GM15510 (cell line): ENCODE measurements around the gene SLC8A1.

ENCODE experiments used
- POLR2A ChIP-seq: IDR thresholded peaks from 3 replicates; pipeline ENCODE4 v1.6.1; 2011; ENCODE audit warnings: borderline replicate concordance; ENCODE audit not compliant: insufficient read length; ENCODE audit errors: extremely low read depth

SLC8A1 gene

DNA sequence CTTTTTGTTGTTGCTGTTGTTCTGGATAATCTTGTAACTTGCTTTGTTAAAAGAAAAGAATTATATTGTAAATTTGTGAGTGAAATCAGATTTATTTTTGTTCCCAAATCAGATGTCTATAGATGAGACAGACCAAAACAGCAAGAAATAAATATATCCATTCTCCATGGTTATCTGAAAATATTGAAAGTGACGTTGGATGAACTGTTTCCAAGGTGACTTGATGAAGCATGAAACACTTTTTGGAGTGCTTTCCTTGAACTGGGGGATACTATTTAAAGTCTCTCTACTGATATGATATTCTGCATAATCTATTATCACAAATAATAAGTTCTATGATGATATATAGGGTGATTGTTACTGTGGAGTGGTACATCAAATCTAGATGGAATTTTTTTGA, 357.4 kb downstream of the SLC8A1 start:
- TF ChIP-seq POLR2A = no peak

DNA sequence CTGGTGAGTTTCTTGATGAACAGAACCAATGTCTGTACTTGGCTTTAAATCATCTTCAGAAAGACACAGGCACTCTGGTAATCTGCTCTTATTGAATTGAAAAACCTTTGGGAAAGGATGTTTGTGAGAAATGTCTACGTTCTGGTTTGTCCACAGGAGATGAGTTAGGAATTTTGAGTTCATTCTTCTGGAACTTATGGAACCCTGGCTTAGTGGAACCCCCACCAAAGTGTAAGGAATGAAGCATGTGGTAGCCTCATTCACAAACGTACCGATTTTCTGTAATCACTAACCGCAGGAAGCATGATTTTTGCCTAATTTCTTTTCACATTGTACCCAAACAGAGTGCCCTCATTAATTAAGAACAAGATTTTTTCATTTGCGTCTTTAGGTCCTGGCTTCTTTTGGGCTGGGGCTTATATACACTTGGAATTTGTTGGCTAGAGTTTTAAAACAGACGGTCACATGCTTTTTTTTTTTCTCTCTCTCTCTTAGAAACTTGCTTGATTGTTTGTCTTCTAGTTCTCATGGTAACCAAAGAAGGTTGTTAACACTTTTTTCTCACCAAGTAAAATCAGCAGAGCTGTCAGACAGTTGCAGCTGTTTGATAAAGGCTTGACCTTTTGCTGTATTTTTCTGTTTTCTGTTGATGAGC, 358.7 kb downstream of the SLC8A1 start:
- no peak for TF ChIP-seq POLR2A

DNA sequence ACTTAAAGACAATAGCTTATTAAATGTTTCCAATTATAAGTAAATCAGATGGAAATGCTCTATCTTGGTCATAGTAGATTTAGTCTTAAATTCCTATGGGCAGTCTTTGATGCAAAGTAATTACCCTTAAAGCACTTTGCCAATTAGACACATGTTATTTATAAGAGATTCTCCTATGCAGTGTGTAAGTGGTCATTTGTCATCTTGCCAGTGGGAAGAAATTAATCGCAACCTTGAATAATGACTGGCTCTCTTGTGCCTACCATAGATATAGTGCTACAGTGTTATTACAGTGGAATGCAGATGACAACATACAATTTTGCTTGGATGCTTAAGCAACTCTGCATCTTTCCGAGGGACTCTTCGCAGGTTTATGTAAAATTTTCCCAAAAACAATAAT, 361.8 kb downstream of the SLC8A1 start:
- TF ChIP-seq POLR2A = no peak

DNA sequence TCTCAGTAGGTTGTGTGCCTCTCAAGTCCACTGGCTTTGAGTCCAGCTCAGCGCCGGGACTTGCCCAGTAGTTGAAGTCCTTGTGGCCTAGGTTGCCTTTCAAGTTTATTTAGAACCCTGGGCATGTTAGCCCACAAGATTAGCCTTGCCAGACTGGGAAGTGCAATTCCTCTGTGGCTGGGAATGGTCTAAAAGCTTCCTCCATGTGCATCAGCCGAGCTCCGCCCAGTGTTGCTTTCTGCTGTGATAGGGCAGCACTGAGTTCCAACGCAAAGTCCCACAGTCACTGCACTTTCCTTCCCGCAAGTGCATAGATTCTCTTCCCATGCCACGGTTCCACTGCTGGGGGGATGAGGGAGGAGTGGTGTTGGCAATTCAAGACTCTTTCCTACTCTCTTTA, 364.0 kb downstream of the SLC8A1 start:
- no peak for TF ChIP-seq POLR2A

DNA sequence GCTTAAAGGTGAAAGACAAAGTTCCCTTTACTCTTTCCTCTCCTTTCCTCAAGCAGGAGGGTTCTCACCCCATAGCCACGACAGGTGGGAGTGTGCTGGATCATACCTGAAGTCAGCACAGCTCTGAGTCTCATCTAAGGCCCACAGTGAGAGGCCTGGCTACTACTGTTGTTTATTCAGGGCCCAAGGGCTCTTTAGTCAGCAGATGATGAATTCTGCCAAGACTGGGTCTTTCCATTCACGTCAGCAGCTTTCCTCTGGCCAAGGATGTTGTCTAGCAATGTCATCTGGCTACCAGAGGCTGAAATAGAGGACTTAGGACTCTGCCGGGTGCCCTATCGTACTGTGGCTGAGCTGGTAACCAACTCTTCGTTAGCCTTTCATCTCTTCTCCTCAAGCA, 364.5 kb downstream of the SLC8A1 start:
- no peak for TF ChIP-seq POLR2A

DNA sequence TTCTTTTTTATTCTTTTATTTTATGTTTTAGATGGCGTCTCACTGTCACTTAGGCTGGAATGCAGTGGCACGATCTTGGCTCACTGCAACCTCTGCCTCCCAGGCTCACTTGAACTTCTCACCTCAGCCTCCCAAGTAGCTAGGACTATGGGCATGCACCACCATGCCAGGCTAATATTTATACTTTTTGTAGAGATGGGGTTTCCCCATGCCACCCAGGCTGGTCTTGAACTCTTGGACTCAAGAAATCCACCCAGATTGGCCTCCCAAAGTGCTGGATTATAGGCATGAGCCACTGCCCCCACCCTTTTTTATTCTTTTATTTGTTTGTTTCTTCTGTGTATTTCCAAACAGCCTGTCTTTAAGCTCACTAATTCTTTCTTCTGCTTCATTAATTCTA, 366.1 kb downstream of the SLC8A1 start:
- TF ChIP-seq POLR2A = no peak

DNA sequence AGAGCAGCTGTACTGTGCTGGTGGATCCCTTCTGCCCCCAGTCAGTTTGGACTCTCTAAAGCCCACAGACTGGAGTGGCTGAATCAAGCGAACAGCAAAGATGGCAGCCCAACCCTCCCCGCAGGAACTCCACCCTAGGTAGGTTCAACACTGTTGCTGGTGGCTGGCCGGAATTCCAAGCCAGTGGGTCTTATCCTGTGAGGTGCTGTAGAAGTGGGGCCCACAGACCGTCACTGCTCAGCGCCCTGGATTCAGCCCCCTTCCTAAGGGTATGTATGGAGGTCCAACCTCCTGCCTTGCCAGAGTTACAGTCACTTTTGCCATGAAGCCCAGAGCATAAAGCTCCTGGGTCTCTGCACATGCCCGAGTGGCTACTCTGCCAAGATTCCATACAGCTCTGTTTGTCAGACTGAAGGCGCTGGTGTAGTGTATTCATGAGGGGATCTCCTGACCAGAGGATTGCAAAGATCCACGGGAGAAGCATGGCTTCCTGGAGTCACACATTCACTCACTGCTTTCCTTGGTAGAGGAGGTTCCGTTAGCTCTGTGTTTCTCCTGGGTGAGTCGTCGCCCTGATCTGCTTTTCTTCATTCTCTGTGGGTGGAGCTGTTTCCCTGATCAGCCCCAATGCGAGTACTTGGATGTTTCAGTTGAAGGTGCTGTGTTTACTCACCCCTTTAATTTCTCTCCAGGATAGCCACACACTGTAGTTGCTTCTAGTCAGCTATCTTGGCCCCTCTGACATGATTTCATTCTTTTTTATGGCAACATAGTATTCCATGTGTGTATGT, 379.3 kb downstream of the SLC8A1 start:
- TF ChIP-seq POLR2A = no peak

DNA sequence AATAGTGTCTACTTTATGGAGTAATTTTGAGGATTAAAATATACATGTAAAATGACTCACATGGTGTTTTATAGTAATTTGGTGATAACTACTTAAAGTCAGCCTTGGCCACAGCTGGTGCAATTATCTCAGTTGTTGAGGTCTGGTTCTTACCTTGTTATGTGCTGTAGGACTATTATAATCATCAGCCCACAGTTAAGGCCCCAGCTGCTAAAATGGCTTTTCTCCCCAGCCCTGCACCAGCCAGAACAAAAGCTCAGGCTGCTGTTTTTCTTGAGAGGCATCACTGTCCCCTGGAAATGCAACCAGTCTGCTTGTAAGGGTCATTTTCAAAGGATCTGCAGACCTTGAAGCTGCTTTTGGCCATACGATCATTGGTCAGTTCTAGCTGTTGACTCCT, 389.5 kb downstream of the SLC8A1 start:
- no peak for TF ChIP-seq POLR2A

DNA sequence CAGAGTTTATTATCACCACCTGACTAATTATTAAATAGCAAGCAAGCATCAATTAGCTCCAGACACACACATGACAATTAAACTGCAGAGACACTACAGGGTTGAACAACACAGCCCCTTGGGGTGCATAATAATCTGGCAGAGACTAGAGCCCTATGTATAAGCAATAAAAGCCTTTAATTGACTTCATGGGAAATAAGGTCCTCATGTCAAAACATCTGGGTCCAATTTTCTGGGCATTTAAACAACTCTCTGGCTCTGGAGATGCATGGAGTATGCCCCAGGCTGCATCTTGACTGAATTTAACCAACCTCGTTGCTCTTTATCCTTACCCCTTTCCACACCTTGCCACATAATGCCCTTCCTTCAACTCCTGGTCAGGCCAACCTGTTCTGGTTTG, 402.1 kb downstream of the SLC8A1 start:
- no peak for TF ChIP-seq POLR2A

DNA sequence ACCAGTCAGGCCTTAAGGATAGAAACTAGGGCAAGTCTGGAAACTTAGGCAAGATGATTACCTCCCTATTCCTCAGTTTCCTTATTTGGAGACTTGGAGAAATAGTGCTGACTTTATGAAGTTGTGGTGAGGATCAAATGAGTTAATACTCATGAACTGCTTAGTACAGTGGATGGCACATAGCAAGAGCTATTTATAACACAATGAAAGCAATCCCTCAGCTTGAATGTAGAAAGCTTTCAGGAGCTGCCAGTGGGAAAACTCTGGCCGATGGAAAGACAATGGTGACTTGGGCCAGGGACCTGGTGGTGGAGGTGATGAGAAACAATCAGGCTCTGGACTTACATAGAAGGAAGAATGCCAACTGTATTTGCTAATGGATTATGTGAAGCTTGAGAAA, 403.4 kb downstream of the SLC8A1 start:
- no peak for TF ChIP-seq POLR2A

DNA sequence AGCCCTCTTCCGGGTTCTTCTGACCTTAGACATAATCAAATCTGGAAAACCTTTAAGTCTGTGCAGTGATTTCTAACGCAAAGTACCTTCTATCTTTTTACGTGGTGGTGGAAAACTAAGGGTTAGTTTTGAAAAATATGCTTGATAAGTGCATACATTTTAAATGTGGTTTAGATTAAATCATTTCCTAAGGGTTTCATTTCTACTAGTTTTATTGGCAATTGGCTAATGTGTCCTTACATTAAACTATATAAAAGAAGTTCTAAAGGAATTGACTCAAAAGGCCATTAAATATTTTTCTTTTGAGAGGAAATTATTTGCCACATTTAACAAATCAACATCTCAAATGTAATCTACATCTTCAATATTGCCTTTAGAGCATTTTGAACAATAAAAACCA, 404.5 kb downstream of the SLC8A1 start:
- no peak for TF ChIP-seq POLR2A
